ENCODE data around the gene TUBB. TPM values are rescaled to one million over a fixed set of nuclear protein-coding genes. Genes with fewer than 3 reads are reported as not detected.

TUBB gene
- total RNA-seq, 1 experiment from 2014 or later, result 1,719 TPM

- Histone ChIP-seq H3K18ac (ENCODE audit: insufficient read length, low read depth, low read length) (no peak overlapping the region), H3K79me1 (ENCODE audit: insufficient read depth, low read depth, low read length, poor library complexity, severe bottlenecking) (no peaks in the 10 kb centered on the region), H2BK15ac (ENCODE audit: low read depth, low read length) (no peak overlapping the region), H4K91ac (ENCODE audit: insufficient read length, low read depth, low read length) (no peak overlapping the region), H3K9me3 (ENCODE audit: control insufficient read depth, low read depth, low read length) (no peaks in the 10 kb centered on the region), H3K27ac (ENCODE audit: insufficient read length, low read depth, low read length) (no peak overlapping the region), H4K8ac (replicated peaks; ENCODE audit: insufficient read length, low read depth, low read length) (no peak overlapping the region), H3T11ph (ENCODE audit: low read length) (no peak overlapping the region), H2BK5ac (ENCODE audit: insufficient read length, low read length) (no peak overlapping the region), H2AK5ac (ENCODE audit: insufficient read length, low read length) (no peak overlapping the region), H3K27me3 (ENCODE audit: insufficient read depth, low read length) (no peaks in the 10 kb centered on the region; the same call in 1 of the 2 replicates), H2BK20ac (ENCODE audit: low read depth, low read length, poor library complexity, severe bottlenecking) (no peak overlapping the region), H3K4me2 (ENCODE audit: insufficient read depth, insufficient read length, low read length) (no peak overlapping the region), H2BK12ac (ENCODE audit: insufficient read length, low read depth, low read length) (no peak overlapping the region), H3K4me1 (ENCODE audit: insufficient read depth, low read length) (peaks cover under 1% of the 10 kb centered on the region; the same call in 1 of the 2 replicates), H4K5ac (ENCODE audit: insufficient read length, low read depth, low read length) (no peak overlapping the region), H2AFZ (ENCODE audit: low read length) (no peak overlapping the region), H3K9ac (ENCODE audit: extremely low read depth, insufficient read length, low read length) (no peak overlapping the region), H3K23ac (ENCODE audit: insufficient read length, low read depth, low read length) (no peak overlapping the region), H4K20me1 (ENCODE audit: control insufficient read depth, insufficient read depth, insufficient read length) (no peaks in the 10 kb centered on the region), H3K23me2 (ENCODE audit: insufficient read length, low read depth, low read length, poor library complexity, severe bottlenecking) (no peaks in the 10 kb centered on the region), H3K14ac (ENCODE audit: insufficient read depth, low read length) (no peak overlapping the region), H3K56ac (ENCODE audit: insufficient read length, low read depth, low read length) (no peak overlapping the region), H3K79me2 (ENCODE audit: insufficient read depth, low read length) (no peaks in the 10 kb centered on the region), H2BK120ac (ENCODE audit: low read depth, low read length, poor library complexity, severe bottlenecking) (no peak overlapping the region), H3K4ac (ENCODE audit: low read depth, low read length) (no peak overlapping the region)
- peaks cover 13 to 24% of the 10 kb centered on the region in 2 experiments for H3K4me1 Mint-ChIP-seq
- no peak overlapping the region for H3K27ac Mint-ChIP-seq
- DNase-seq, result no peak
- H3K9me3 Mint-ChIP-seq, result no peaks in the 10 kb centered on the region
- TF ChIP-seq, protein P1, sequence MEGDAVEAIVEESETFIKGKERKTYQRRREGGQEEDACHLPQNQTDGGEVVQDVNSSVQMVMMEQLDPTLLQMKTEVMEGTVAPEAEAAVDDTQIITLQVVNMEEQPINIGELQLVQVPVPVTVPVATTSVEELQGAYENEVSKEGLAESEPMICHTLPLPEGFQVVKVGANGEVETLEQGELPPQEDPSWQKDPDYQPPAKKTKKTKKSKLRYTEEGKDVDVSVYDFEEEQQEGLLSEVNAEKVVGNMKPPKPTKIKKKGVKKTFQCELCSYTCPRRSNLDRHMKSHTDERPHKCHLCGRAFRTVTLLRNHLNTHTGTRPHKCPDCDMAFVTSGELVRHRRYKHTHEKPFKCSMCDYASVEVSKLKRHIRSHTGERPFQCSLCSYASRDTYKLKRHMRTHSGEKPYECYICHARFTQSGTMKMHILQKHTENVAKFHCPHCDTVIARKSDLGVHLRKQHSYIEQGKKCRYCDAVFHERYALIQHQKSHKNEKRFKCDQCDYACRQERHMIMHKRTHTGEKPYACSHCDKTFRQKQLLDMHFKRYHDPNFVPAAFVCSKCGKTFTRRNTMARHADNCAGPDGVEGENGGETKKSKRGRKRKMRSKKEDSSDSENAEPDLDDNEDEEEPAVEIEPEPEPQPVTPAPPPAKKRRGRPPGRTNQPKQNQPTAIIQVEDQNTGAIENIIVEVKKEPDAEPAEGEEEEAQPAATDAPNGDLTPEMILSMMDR (conservative IDR thresholded peaks at IDR 0.05), result no peak
- H3K4me3 Mint-ChIP-seq, result no peak overlapping the region
- peaks cover 3% of the 10 kb centered on the region; the same call in 1 of the 2 replicates for H3K27me3 Mint-ChIP-seq (ENCODE audit: low read depth)
- no peaks in the 10 kb centered on the region for H3K36me3 Mint-ChIP-seq (ENCODE audit: insufficient read depth in 1 of 3, low read depth in 3 of 3)
Observed at GRCh38 chr6:30750379-30750668, 30.2 kb downstream of the TUBB start.
